ENCODE data around the gene MRGPRE.

The MRGPRE gene

DNA sequence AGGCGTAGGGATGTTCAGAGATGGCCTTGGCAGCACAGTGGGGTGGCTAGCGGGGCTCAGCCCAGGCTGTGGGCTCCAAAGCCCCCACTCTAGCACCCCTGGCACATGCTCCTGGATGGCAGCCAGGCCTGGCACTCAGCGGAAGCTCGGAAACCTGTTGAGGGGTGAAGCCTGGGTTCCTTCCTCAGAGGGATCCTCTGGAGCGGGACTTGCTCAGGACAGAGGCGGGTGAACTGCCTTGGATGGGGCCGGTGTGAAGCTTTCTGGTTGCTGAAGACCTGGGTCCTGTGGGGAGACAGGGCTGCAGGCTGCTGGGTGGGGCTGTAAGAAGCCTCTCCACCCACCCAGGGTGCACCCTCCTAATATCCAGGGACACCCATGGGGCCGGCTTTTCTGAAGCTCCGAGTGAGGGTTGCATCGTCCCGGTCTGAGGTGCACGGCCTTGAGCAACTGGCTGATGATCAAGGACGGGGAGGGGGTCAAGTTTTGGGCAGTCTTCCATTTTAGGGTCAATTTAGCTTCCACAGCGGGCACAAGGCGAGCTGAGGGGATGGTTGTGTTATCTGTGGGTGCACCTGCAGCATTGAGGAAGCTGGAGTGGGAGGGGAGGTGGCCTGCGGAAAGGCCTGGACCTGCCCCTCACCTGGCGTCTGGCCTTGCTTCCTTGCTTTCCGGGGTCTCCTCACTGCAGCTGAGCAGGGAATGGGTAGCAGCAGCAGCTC lies 5.2 kb downstream of the MRGPRE start:
- no peak for DNase-seq (ENCODE audit: low read depth)

GRCh38 chr11:3225826-3226750 lies 6.1 kb downstream of the MRGPRE start:
- no peak for DNase-seq (ENCODE audit: low read depth)

DNA sequence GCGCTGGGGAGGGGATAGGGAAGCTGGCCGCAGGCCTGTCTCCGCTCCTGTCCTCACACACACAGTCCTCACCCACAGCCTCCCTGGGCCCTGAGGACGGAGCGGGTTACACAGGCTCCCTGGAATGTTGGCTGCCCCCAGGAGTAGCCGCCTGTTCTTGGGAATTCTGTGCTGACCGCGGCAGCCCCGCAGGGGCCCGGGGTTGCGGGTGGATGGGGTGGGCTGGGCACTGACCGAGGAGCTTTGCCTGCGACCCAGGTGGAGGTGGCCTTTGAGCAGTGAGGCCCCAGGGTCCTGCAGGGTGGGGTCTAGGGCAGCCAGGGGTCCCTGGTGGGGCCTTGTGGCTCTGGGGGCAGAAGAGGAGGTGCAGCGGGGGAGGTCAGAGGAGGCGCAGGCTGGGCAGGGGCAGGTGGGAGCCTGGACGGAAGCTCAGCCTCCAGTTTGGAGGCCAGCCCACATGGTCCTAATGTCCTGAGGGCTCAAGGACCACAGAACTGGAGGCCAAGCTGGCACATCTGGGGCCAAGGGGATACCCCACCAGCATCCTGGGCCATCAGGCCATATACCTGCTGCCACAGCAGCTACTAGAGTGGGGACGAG lies 7.0 kb downstream of the MRGPRE start:
- no peak for DNase-seq (ENCODE audit: low read depth)

DNA sequence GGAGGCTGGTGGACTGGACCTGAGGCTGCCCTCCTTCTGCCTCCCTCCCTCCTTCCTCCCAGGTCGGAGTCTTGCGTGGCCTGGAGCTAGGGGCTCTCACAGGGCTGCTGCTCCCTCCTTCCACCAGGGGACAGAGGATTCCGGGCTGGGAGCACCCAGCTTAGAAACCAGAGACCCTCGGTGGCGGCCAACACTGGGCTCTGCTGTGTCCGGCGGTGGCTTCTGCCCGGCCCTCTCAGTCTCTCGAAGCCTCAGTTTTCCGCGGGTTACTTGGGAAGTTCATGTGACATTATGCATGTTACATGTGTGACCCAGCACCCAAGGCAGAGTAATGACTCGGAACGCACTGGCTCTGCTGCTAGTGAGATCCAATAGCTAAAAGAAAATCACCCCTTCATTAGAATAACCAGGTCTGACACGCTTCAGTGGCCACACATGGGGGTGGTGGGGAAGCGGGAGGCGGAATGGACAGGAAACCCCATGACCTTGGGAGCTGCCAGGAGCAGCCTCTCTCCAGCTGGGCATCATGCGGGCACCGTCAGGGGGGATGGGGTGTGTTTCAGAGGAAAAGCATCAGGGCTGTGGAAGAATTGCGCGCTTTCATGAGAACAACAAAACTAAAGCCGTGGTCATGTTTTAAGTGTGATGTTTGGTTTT lies 7.7 kb downstream of the MRGPRE start:
- DNase-seq (ENCODE audit: low read depth): no peak

GRCh38 chr11:3223932-3224381 lies 8.3 kb downstream of the MRGPRE start:
- DNase-seq (ENCODE audit: low read depth): no peak

DNA sequence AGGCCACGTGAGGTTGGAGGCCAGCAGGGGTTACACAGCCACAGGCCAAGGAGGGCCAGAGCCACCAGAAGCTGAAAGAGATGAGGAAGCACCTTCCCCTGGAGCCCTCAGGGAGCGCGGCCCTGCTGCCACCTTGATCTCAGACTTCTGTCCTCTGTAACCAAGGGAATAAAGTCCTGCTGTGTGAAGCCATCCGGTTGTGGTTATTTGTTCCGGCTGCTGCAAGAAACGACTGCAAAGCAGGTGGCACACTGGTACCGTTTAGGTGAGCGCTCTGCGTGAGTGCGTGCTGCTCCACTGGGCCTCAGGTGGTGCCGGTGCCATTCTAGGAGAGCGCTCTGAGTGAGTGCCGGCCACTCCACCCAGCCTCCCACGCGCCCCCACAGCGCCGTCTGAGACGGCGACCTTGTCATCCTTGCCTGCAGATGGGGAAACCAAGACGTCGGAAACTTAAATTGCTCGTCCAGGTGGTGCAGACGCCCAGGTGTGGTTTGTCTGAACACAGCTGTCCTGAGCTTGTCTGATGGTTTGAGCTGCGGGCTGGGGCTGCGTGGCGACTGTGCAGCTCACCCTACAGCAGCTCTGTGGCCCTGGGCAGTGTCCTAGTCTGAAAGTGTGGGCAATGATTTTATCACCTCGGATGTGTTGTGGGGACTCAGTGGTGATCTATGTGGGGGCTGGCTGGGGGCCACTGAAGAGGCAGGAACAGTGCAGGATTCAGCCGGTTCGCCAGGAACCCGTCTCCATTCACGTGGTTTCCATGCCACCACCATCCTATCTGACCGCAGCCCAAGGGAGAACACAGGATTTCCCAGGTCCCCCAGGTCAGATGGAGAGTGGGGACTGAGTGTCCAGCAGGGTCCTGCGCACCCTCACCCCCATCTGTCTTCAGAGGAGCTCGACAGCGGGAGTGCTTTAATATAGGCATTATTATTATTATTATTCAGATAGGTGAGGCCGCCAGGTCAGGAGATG lies 9.0 kb downstream of the MRGPRE start:
- no peak for DNase-seq (ENCODE audit: low read depth)

DNA sequence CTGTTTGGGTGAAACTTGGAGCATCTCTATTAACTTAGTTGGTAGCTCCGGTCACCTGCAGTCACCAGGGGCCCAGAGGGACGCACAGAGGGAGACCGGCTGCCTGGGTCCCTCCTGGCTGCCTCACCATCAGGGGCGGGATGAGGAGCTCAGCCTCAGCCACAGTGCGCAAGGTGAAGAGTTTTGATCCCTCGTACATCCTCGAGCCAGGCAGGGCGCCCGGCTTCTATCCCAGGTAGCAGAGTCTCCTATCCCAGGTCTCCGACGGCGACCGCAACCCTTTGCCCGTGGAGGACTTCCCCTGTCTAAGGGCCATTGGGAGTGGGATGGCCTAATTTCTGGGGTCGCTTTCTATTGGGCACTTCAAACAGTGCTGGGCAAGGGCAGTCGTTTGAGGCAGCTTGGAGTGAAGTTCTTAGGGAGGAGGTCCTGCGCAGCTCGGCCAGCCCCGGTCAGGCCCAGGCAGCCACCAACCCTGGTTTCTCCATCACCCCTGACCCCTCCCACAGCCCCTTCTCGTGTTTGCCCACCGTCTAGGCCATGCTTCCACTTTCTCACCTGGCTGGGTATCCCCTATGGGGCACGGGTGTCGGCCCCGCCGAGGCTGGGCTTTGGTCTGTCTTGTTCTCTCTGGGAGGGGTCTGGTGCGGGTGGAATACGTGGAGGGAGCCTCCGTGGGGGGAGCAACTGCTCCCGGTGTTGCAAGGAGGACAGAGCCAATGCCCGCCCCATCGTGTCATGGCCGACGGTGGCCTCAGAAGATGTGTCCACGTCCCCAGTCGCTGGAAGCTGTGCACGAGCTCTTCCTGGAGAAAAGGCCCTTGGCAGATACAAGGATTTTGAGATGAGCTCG lies 10.0 kb downstream of the MRGPRE start:
- no peak for DNase-seq (ENCODE audit: low read depth)

DNA sequence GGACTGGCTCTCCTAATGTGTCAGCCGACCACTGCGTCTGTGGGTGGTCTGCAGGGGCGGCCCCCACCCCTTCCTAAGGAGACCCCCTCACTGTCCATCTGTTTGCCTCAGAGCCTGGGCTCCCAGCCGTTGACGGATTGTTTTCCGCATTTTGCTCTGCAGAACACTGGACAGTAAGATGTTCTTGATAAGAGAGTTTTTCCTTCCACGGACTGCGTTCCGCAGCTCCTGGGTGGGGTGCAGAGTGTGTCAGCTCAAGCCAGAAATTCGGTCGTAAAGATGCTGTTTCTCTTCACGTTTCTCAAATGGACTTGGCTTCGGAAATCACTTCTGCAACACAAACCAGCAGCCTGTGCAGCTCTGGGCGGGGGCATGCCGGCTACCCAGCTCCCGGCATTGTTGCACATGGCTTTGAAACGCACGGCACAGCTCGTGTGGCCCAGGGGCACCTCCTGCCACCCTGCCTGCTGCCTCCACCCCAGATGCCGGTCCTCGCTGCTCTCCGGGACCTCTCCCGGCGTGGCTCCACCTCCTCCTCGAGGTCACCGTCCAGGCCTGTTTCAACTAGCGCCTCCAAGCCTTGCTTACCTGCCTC lies 10.7 kb downstream of the MRGPRE start:
- no peak for DNase-seq (ENCODE audit: low read depth)

DNA sequence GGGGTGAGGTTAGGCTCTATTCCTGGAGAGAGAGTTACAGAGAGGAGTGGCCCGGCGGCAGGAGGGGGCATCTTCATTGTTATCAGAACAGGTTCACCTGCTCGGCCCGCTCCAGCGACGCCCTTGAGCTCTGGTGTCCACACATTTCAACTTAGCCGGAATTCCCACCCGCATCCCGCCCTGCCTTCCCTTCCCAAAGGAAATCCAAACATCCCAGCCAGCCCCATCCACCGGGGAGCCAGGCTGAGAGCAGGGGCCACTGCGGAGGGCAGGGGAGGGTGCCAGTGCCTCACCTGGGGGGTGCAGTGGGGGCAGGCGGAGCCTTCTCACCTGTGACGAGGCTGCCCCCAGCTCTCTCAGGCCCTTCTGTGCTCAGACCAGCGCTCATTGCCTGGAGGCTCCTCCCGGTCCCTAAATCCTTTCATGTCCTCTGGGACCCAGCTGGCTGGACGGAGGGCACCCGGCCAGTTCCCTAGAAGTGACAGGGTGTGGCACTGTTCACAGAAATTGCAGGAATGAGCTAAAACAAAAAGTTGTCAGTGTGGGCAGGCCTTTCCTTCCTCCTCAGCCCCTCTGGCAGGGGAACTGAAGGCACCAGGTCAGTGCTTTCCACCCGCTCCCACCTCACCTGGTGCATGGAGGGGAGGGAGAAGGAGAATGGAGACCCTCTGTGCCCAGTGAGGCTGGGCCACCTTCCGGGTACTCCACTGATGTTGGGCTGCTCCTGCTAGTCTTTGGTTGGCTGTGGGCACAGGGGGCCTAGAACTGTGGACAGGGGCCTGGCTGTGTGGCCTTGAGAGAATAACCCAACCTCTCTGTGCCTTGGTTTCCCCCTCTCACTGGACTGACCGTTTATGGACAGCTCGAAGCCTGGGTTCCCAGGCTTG lies 11.5 kb downstream of the MRGPRE start:
- no peak for DNase-seq (ENCODE audit: low read depth)

DNA sequence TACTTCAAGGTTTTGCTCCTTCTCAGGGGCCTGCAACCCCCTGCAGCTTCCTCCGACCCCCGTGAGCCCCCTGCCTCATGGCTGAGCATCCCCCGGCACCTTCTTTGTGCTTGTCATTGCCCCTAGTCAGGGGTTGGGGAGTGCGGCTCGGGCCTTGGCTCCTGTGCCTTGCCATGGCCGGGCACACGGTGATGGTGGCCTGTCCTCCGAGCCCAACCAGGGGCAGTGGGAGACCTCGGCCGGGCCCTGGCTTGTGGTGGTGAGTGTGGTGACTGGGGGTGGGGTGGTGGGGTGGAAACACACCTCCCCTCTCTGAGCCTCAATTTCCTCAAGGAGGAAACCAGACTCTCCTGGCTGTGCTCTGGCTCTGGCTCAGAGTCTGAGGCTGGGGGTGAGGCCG lies 12.1 kb downstream of the MRGPRE start:
- no peak for DNase-seq (ENCODE audit: low read depth)

- no peak for DNase-seq (ENCODE audit: low read depth)
These were observed 12.8 kb downstream of the MRGPRE start for GRCh38 chr11:3219281-3219892.

GRCh38 chr11:3218483-3219280 lies 13.5 kb downstream of the MRGPRE start, which contains the start of gene MRGPRG:
TSS of gene MRGPRG (minus strand) at chr11:3218813. CDS start at chr11:3218813, 0 bp downstream.
- DNase-seq (ENCODE audit: low read depth): no peak

DNA sequence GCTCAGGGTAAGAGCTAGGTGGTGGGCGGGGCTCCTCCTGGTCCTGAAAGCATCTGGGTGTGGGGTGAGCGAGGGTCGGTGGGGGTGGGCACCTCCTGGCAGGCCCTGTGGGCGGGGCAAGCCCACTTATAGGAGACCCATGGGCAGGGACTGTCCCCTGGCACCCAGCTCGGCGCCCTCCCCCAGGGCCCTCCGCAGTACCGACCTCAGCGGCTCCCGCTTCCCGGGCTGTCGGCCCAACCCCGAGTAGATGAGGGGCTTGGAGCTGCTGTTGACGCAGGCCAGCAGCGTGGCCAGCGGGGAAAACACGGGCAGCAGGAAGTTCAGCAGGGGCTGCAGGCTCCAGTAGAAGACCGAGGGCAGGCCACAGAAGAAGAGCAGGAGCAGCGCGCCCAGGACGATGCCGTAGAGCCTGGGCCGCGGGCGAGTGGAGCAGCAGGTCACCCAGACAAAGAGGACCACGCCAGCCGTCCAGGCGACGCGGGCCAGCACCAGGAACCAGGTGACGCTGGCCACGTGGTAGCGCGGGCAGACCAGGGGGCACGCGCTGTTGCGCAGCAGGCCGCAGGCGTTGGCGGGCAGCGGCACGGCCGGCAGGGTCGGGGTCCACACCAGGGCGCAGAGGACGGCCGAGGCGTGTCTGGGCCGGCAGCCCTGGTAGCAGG lies 14.3 kb downstream of the MRGPRE start:
- DNase-seq (ENCODE audit: low read depth): no peak

DNA sequence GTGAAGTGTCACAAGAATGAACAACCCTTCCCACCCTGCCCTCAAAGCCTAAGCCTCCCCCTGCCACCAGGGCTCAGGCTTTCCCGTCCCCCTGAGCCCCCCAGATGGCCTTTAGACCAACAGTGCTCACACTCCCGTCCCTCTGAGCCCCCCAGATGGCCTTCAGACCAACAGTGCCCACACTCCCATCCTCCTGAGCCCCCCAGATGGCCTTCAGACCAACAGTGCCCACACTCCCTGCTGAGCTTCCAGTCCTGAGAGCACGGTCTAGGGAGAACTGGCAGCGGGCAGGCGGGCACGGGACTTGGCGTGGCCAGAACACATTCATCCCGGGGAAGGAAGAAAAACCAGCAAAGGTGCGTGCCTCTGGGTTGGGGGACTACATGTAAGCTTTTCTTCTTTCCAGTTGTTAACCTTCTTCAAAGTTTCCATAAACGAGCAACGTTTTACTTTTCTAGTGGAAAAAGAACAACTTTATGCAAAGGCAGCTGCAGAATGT lies 16.1 kb downstream of the MRGPRE start:
- DNase-seq (ENCODE audit: low read depth): no peak

GRCh38 chr11:3215346-3216026 lies 16.7 kb downstream of the MRGPRE start:
- DNase-seq (ENCODE audit: low read depth): no peak

- no peak for DNase-seq (ENCODE audit: low read depth)
These were observed 17.9 kb downstream of the MRGPRE start for GRCh38 chr11:3214420-3214699.
